NCI-H446 treated with DMSO at 0.1 percent for 48 hours (cell line): Measurements from ENCODE around the gene HELZ2.
A peak's percentile ranks its signal among the peaks of the same experiment; 100 is the strongest.
"Not testable (repeated sequence)": the region's sequence is repeated elsewhere in the genome, so short reads cannot be mapped to it uniquely, and the experiment has no call there.

Experiments used
- DNase-seq: peaks from one replicate; lab custom pipeline; 2025; lab: John Stamatoyannopoulos, UW

Gene HELZ2

DNA sequence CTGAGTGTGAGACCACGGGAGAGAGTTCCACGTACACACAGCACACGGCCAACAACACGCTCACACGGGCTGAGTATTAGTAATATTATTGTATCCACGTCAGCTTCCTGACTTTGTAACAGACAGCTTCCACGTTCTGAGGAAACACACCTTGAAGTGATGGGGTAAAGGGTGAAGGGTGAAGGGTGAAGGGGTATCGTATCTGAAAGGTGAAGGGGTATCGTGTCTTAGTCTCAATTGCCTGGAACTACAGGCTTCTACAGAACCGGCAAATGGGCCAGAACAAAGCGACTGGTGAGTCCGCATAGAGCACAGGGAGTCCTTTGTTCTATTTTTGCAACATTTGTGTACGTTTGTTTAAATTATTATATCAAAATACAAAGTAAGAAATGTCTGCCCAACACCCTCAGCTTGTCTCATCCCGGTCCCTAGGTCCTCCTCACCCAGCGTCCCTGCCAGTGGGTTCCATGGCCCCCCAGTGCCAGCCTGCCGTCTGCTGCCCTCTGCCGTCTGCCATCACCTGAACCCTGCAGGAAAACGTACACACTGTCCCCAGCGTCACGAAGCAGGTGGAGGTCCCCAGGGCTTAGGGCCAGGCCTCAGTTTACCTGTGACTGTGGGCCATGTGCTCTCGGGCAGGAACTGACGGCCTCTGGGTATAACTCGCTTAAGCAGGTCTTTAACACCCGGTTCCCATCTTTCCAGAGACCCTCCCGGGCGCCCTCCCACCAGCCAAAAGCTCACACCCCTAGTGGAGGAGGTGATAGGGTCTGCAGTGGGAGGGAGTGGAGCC, 4.4 kb upstream of the HELZ2 start:
- no peak for DNase-seq

DNA sequence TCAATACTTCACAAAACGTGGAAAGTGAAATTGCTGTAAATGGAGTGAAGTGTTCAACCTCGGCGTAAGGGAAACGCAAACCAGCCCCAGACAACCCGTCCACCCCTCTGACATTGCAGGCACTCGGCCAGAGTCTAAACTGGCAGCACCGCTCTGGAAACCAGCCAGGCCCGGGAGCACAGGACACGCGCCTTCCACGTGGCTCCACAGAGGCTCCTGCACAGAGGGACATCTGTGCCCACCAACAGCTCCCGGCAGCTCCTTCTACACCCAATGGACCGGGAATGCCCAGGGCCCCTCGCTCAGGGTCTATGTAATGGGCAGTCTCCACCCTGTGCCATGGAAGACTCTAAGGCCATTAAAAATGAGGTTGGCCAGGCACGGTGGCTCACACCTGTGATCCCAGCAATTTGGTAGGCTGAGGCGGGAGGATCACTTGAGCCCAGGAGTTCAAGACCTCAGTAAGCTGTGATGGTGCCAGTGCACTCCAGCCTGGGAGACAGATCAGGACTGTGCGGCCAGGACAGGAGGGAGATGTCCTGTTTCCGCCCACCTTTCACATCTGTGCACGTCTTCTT, 3.4 kb upstream of the HELZ2 start:
- peak; percentile 8 for DNase-seq

- DNase-seq: no peak
Measured at GRCh38 chr20:63576311-63576710, 2.3 kb upstream of the HELZ2 start.

DNA sequence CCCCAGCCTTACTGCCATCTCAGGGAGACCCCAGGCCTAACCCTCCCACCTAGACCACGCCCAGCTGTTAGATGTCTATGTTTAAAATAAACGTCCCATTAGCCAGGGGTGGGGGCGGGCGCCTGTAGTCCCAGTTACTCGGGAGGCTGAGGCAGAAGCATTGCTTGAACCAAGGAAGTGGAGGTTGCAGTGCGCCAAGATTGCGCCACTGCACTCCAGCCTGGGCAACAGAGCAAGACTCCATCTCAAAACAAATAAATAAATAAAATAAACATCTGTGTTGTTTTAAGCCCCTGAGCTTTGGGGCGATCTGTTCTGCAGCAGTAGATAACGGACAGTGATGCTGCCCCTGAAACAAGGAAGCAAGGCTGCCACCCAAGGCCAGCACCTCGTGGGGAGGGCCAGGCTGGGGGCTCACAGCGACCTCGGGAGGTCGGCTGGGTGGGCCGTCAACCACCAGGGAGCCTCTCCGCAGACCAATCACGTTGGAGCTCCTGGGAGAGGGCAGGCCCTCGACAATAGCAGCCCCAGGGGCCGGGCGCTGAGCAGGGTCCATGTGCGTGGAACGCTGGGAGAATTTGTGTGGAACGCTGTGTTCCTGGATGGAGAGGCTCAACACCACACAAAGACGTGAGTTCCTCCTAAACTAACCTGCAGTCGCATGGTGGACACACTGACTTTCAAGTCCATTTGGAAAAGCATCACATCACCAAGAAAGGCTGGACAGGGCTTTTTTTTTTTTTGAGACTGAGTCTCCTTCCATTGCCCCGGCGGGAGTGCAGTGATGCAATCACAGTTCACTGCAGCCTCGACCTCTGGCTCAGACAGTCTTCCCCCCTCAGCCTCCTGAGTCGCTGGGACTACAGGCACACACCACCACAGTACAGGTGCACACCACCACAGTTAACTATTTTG, 1.0 kb upstream of the HELZ2 start:
- no peak for DNase-seq

DNA sequence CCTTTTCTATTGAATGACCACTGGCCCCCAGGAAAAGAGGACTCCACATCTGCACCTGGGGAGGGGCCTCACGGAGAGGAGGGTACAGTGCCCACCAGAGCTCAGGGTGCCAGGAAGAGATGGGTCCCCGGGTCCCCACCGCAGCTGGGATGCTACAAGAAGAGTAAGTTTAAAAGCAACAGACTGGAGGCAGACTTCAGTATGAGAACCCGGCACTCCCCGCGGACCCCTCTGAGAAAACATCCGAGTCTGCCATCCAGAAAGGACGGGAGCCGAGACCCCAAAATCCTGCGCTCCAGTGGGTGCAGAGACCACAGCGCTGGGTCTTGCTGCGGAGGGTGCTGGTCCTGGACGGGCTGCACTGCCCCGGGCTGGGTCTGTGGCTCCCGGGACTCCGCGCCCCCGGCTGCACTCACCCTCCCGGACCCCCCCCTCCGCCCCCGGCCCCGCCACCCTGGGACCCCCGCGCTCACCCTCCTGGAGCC, 350 bp downstream of the HELZ2 start:
- DNase-seq: no peak

DNA sequence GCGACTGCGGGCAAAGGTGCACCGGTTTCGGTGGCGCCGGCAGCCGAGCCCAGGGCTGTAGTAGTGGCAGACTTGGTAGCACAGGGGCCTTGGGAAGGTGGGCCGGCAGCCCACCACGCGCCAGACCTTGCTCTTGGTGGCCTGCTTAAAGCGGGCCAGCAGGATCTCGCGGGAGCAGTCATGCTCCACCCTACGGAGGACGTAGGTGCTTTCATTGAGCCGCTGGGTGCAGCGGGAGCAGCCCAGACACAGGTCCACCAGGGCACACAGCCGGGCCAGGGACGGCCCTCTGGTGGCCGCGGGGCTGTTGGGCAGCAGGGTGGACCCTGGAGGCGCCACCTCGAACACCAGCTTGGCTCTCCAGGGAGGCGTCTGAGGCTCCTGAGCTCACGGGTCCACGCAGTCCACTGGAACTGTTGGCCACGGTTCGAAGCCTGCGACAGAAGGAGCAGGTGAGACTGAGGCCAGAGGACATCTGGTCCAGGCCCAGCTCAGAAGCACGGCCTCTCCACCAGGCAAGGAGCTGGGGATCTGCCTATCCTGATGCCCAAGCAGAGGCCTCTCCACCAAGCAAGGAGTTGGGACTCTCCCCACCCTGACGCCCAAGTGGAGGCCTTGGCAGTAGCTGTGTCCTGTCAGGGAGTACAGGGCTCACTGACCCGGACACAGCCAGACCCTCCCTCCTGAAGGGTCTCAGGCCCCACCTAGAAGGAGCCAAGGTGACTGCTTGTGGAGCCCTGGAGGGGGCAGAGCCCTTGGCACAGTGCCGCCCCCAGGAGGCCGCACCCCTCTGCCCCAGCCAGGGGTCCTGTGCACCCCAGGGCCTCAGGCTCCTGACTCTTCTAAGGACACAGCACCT, 1.0 kb downstream of the HELZ2 start:
- DNase-seq: no peak

- DNase-seq: no peak
Measured at GRCh38 chr20:63572071-63572787, 1.8 kb downstream of the HELZ2 start.

GRCh38 chr20:63571087-63571478, 3.0 kb downstream of the HELZ2 start:
- DNase-seq: not testable (repeated sequence)

- no peak for DNase-seq
Measured at GRCh38 chr20:63570281-63571086, 3.6 kb downstream of the HELZ2 start.

- peak; percentile 42 for DNase-seq
Measured at GRCh38 chr20:63568986-63569949, 4.8 kb downstream of the HELZ2 start.

DNA sequence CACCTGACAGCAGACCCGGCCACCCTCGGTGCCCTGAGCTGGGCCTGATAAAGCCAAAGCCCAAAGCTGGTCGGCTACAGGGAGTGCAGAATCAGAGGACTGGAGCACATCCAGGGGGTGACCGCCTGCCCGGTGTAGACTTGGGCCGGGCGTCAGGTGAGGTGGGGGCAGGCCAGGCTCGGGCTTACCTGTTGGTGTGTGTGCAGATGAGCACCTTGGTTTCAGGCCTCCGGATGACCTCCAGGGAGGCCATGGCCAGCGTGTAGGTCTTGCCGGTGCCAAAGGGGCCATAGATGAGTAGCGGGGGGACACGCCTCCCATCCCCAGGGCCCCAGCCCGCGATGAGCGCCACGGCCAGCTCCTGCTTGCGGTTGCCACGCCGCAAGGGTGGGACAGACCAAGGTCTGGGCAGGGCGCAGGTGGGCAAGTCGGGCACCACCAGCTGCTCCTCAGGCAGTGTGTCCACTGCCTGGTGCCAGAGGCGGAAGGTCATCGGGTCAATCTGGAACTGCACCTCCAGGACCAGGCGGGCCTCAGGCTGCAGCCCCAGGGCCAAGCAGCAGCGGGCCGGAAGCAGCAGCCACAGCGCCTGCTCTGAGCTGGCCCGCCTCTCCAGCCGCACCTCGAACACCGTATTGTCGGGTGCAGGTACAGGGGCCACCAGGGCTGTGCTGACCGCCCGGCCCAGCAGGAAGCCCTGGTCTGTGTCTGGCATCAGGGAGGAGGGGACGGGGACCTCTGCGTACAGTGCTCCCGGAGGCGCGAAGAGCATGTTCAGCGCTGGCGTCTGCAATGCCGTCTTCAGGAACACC, 5.7 kb downstream of the HELZ2 start:
- no peak for DNase-seq

DNA sequence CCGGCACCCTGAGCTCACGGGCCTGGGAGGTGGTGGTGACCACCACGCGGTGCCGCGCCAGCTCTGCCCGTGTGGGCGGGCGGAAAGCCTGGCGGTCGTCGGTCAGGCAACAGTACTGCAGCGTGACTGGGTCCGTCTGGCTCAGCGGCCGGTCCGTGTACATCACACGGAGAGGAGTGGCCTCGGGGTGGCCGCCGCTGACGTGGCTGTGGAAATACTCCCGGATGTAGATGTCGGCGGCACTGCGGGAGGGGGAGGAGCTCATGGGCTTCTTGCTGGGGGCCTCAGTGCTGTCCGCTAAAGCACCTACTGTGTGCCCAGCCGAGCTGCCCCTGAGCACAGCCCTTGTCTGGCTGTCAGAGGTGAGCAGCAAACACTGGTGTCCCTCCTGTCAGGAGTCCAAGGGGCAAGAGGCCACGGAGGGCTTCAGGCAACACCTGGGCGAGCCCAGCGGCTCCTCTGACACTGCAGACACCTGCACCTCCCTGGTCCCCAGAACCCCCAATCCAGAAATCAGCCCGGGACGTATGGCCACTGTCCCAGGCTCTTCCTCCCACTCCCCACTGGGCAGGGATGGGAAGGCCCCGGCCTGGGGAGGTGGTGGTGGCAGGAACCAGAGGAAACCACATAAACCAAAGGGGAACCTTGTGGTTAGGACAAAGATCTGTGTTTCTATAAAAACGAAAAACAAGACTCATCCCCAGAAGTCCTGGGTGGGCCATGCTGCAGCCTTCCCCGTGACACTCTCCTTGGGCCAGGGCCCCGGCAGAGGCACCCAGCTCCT, 6.5 kb downstream of the HELZ2 start:
- DNase-seq: no peak

GRCh38 chr20:63567136-63567385, 7.0 kb downstream of the HELZ2 start:
- DNase-seq: no peak

DNA sequence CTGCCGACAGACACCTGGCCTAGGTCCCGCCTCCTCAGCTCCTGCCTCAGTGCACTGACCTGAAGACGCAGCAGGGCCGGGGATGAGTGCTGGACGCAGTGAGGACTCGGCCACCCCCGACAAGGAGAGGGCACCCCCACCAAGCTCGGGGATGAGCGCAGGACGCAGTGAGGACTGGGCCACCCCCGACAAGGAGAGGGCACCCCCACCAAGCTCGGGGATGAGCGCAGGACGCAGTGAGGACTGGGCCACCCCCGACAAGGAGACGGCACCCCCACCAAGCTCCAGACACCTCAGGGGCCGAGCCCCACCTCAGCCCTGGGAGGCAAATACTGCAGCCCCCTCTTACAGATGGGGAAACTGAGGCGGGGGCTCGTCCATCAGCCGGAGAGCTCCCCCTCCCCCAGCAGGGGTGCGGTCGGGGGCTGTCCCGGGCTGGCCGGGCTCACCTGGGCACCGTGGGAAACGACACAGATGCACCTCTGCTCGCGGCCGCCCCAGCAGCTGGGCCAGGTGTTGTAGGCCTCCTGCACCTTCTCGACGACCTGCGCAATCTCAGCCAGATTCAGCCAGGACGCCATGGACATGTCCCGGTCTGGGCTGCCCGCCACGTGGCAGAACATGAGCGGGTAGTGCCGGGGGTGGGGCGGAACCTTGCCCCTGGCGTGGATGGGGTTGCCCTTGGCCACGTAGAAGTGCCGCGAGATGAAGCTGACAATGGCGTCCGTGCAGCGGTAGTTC, 7.5 kb downstream of the HELZ2 start:
- DNase-seq: no peak

DNA sequence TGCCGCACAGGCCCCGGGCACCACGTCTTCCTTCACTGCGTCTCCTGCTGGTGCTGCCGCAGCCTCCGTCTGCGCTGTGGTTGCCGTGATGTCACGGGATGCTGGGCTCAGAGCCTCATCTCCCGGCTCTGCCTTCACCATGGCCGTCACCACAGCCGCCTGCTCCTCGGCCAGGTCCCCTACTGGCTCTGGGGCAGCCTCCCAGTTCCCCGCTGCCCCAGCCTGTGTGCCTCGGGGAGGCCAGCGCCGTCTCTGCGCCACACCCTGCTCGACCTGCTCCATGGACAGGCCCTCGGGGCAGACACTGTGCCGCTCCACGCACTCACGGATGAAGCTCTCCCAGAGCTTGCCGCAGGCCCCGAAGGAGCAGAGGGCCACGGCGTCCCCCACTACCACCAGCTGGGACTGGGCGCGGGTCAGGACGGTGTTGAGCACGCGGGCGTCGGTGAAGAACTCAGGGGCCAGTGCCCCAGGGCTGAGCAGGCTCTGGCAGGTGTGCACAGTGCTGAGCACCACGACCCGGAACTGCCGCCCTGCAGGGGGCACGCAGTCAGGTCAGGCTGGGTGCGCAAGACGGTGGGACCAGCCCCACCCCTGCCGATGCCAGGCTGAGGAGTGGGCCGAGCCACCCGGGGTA, 8.2 kb downstream of the HELZ2 start:
- DNase-seq: no peak

DNA sequence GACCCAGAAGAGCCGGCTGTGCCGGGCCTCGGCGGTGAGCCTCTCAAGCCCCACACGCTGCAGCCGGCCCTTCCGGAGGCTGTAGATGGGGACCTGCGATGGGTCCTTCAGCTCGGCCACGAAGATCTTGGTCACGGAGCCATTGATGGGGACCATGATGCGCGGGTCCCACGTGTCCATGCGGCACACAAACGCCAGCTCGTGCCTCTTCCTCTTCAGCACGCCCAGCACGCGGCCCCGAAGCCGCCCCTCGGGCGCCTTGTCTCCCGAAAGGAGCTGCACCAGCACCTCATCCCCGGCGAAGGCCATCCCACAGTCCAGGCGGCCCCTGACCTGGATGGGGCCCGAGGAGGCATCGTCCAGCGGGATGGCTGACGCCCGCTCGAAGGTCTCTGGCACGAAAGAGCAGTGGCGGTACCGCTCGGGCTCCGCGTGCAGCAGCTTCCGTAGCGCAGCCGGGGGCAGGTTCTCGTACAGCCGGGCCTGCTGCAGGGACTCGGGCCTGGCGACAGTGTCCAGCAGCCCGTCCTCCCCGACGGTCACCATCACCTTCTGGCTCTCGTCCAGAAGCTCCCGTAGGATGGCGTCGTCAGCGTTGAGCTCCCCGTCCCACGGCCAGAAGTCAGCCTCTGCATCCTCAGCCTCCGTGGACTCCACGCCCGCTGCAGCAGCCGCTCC, 8.9 kb downstream of the HELZ2 start:
- no peak for DNase-seq
